Astrocyte (in vitro differentiated cells and primary cell): ENCODE results near the gene DCST2. TPM values are rescaled to one million over a fixed set of nuclear protein-coding genes. Genes with fewer than 3 reads are reported as not detected.

Source experiments
- DNase-seq: peaks from one replicate; pipeline ENCODE4 v3.0.0-alpha.2; 2010; ENCODE audit warnings: low read depth
- FAIRE-seq: peaks from 2 replicates; lab custom pipeline; 2011; peaks lifted over from hg19 to GRCh38; lab: Jason Lieb, UNC
- H2AFZ ChIP-seq: 2 replicates; pipeline ENCODE4 v1.6.0; 2012; ENCODE audit warnings: low read depth, low read length, inconsistent platforms
- H3K27ac ChIP-seq: 2 replicates; pipeline ENCODE4 v1.5.1; 2011; ENCODE audit warnings: low read depth, low read length, inconsistent platforms
- H3K27me3 ChIP-seq: 2 replicates; pipeline ENCODE4 v1.6.0; 2011; ENCODE audit warnings: low read length, inconsistent platforms; ENCODE audit not compliant: insufficient read depth
- H3K36me3 ChIP-seq: 2 replicates; pipeline ENCODE4 v1.5.1; 2011; ENCODE audit warnings: low read length, inconsistent platforms; ENCODE audit not compliant: insufficient read depth
- H3K4me1 ChIP-seq: 2 replicates; pipeline ENCODE4 v1.5.1; 2011; ENCODE audit warnings: low read length, inconsistent platforms; ENCODE audit not compliant: insufficient read depth
- H3K4me2 ChIP-seq: 2 replicates; pipeline ENCODE4 v1.6.0; 2012; ENCODE audit warnings: low read length, inconsistent platforms
- H3K4me3 ChIP-seq: 2 replicates; pipeline ENCODE4 v1.5.1; 2011; ENCODE audit warnings: low read depth, mild to moderate bottlenecking, low read length, inconsistent platforms; ENCODE audit not compliant: insufficient read depth
- H3K79me2 ChIP-seq: 2 replicates; pipeline ENCODE4 v1.6.0; 2012; ENCODE audit warnings: mild to moderate bottlenecking, low read length, inconsistent platforms; ENCODE audit not compliant: insufficient read depth
- H3K9ac ChIP-seq: 2 replicates; pipeline ENCODE4 v1.6.0; 2012; ENCODE audit warnings: mild to moderate bottlenecking, low read length, inconsistent platforms
- H3K9me3 ChIP-seq: 2 replicates; pipeline ENCODE4 v1.5.1; 2012; ENCODE audit warnings: low read depth, mild to moderate bottlenecking, low read length, inconsistent platforms; ENCODE audit not compliant: insufficient read depth
- H4K20me1 ChIP-seq: 2 replicates; pipeline ENCODE4 v1.6.0; 2012; ENCODE audit warnings: low read length, inconsistent platforms; ENCODE audit not compliant: insufficient read depth
- H3K27ac Mint-ChIP-seq: one replicate; pipeline ENCODE4 v1.8.0; 2021; ENCODE audit warnings: mild to moderate bottlenecking, mixed read lengths; ENCODE audit not compliant: unreplicated experiment
- H3K27me3 Mint-ChIP-seq: one replicate; pipeline ENCODE4 v1.8.0; 2021; ENCODE audit warnings: low read depth, mixed read lengths; ENCODE audit not compliant: unreplicated experiment
- H3K36me3 Mint-ChIP-seq: one replicate; pipeline ENCODE4 v1.8.0; 2021; ENCODE audit warnings: low read depth, mixed read lengths; ENCODE audit not compliant: unreplicated experiment
- H3K4me1 Mint-ChIP-seq: one replicate; pipeline ENCODE4 v1.8.0; 2021; ENCODE audit warnings: low read depth, mixed read lengths; ENCODE audit not compliant: unreplicated experiment
- H3K4me3 Mint-ChIP-seq: one replicate; pipeline ENCODE4 v1.8.0; 2021; ENCODE audit warnings: mild to moderate bottlenecking, moderate library complexity, mixed read lengths; ENCODE audit not compliant: unreplicated experiment
- H3K9me3 Mint-ChIP-seq: one replicate; pipeline ENCODE4 v1.8.0; 2021; ENCODE audit warnings: mild to moderate bottlenecking, mixed read lengths; ENCODE audit not compliant: unreplicated experiment
- CTCF ChIP-seq: IDR thresholded peaks from 2 replicates; pipeline ENCODE4 v1.5.1; 2011; ENCODE audit warnings: low read depth, mild to moderate bottlenecking, inconsistent platforms, low read length, moderate library complexity; ENCODE audit not compliant: insufficient read depth
- EZH2 ChIP-seq: IDR thresholded peaks from 2 replicates; pipeline ENCODE4 v1.6.1; 2012; ENCODE audit warnings: mild to moderate bottlenecking, low read length, inconsistent platforms; ENCODE audit not compliant: insufficient read depth
- total RNA-seq: library from RNA; stranded (reverse); gene quantifications from 2 replicates; pipeline ENCODE4 v1.2.1, GENCODE V29; 2021

Gene DCST2
- total RNA-seq, 1 donor from 2014 or later = 0.34 TPM

GRCh38 chr1:155073377-155074242 lies 40.0 kb upstream of the DCST2 start:
- TF ChIP-seq CTCF (no peak), EZH2 (no peak)
- Mint-ChIP-seq H3K4me3 (no peak overlapping the region), H3K27ac (no peak overlapping the region), H3K27me3 (peaks cover 30% of the 10 kb centered on the region), H3K36me3 (peaks cover 2% of the 10 kb centered on the region), H3K4me1 (peaks cover 7% of the 10 kb centered on the region), H3K9me3 (no peaks in the 10 kb centered on the region)
- Histone ChIP-seq H3K4me3 (no peak overlapping the region), H3K9ac (no peak overlapping the region), H3K9me3 (no peaks in the 10 kb centered on the region), H3K4me1 (peaks cover 12% of the 10 kb centered on the region), H3K36me3 (peaks cover 3% of the 10 kb centered on the region), H3K79me2 (no peaks in the 10 kb centered on the region), H3K27me3 (peaks cover 20% of the 10 kb centered on the region), H2AFZ (no peak overlapping the region), H3K27ac (no peak overlapping the region), H4K20me1 (peaks cover 12% of the 10 kb centered on the region), H3K4me2 (no peak overlapping the region)
- FAIRE-seq (no peak), DNase-seq (no peak)

GRCh38 chr1:155072531-155073289 lies 39.1 kb upstream of the DCST2 start:
- Mint-ChIP-seq H3K36me3 (peaks cover 2% of the 10 kb centered on the region), H3K27ac (no peak overlapping the region), H3K9me3 (no peaks in the 10 kb centered on the region), H3K4me1 (peaks cover 10% of the 10 kb centered on the region), H3K4me3 (no peak overlapping the region), H3K27me3 (peaks cover 30% of the 10 kb centered on the region)
- no peak overlapping the region for H3K4me3 ChIP-seq
- no peak for TF ChIP-seq CTCF
- no peak for TF ChIP-seq EZH2
- H3K36me3 ChIP-seq = peaks cover 4% of the 10 kb centered on the region
- no peak for FAIRE-seq
- no peak for DNase-seq
- no peaks in the 10 kb centered on the region for H3K9me3 ChIP-seq
- no peak overlapping the region for H3K27ac ChIP-seq
- H3K4me2 ChIP-seq = no peak overlapping the region
- H4K20me1 ChIP-seq = peaks cover 14% of the 10 kb centered on the region
- H3K27me3 ChIP-seq = peaks cover 20% of the 10 kb centered on the region
- H3K4me1 ChIP-seq = peaks cover 7% of the 10 kb centered on the region
- no peaks in the 10 kb centered on the region for H3K79me2 ChIP-seq
- no peak overlapping the region for H2AFZ ChIP-seq
- H3K9ac ChIP-seq = no peak overlapping the region
